Umbilical cord (tissue), 2 donors: ENCODE results near the gene ZNF217. TPM values are rescaled to one million over a fixed set of nuclear protein-coding genes. Genes with fewer than 3 reads are reported as not detected.
"Not testable (repeated sequence)": the region's sequence is repeated elsewhere in the genome, so short reads cannot be mapped to it uniquely, and the experiment has no call there.

ENCODE experiments used
- DNase-seq: peaks from one replicate; pipeline ENCODE4 v3.0.0-alpha.2; 2015; ENCODE audit warnings: low spot score
- total RNA-seq: library from RNA; depleted of rRNA; stranded (reverse); fragments of >200 nt; gene quantifications from one replicate; pipeline ENCODE4 v1.2.3, GENCODE V29; 2014; ENCODE audit warnings: low replicate concordance; ENCODE audit not compliant: insufficient read depth

The ZNF217 gene
- total RNA-seq, 1 donor from 2014 or later: 14.7 TPM

GRCh38 chr20:53534037-53534436 is 59.6 kb downstream of the ZNF217 start:
- DNase-seq: no peak

- DNase-seq: no peak
Measured at GRCh38 chr20:53533500-53533899, 60.1 kb downstream of the ZNF217 start.

DNA sequence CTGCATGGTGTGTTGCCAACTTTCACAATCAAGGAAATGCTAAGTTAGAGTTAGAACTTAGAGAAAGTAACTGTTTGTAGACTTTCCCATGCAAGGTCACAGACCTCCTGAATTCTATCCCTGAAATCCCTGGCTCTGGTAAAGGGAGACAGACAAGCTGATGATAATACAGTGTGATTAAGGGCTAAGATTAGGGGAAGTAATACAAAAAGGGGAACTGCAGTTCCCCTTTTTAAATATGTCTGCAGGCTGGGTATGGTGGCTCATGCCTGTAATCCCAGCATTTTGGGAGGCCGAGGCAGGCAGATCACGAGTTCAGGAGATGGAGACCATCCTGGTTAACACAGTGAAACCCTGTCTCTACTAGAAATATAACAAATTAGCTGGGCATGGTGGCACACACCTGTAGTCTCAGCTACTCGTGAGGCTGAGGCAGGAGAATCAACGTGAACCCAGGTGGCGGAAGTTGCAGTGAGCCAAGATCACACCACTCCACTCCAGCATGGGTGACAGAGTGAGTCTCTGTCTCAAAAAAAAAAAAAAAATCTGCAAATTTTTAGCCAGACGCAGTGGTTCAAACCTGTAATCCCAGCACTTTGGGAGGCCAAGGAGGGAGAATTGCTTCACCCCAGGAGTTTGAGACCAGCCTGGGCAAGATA is 60.9 kb downstream of the ZNF217 start:
- DNase-seq: peak; percentile 27

- no peak for DNase-seq
Measured at GRCh38 chr20:53530440-53530839, 63.2 kb downstream of the ZNF217 start.

GRCh38 chr20:53529658-53530057 is 64.0 kb downstream of the ZNF217 start:
- no peak for DNase-seq

GRCh38 chr20:53527196-53527595 is 66.4 kb downstream of the ZNF217 start:
- no peak for DNase-seq

DNA sequence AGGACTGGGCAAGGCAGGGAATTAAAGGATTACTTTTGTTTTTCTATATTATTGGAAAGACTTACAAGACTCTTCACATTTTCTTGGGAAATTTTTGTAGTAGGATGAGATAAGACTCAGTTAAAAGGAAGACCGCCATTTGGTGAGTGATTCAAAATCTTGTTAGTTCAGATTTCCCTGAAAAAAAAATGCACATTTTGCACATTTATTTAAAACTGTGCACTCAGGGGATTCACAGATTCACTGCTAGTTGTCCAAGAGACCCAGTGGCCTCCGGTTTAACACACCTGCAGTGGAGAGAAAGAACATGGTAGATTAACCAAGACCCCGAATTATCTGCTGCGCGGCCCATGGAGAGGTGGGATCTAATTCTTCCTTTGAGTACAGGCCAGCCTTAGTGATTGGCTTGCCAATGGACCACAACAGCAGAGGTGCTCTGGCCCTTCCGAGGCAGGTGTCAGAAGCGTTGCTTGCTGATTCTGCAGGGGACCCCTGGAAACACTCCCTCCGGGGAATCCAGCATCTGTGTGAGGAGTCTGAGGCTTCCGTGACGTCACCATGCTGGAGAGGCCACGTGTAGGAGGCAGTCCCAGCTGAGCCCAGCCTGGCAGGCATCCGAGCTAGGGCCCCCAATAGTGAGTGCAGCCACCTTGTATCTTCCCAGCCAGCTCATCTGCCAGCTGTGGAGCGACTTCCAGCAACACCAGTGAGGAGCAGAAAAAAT is 68.9 kb downstream of the ZNF217 start:
- DNase-seq: no peak

- not testable (repeated sequence) for DNase-seq
Measured at GRCh38 chr20:53523615-53524014, 70.0 kb downstream of the ZNF217 start.

DNA sequence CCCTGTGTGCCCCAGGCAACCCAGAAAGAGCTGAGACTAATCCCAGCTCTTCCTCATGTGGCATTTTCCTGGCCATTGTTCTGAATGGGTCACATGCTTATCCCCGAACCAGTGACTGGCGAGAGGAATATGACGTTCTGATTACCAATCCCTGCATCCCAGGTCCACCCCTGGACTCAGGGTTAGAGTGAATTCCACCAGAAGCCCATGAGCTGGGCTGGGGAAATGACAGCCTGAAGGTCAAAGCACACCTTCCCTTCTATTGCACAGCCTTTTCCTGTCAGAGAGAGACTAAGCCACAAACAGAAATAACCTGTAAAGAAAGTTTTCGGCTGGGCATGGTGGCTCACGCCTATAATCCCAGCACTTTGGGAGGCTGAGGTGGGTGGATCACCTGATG is 70.9 kb downstream of the ZNF217 start:
- no peak for DNase-seq

DNA sequence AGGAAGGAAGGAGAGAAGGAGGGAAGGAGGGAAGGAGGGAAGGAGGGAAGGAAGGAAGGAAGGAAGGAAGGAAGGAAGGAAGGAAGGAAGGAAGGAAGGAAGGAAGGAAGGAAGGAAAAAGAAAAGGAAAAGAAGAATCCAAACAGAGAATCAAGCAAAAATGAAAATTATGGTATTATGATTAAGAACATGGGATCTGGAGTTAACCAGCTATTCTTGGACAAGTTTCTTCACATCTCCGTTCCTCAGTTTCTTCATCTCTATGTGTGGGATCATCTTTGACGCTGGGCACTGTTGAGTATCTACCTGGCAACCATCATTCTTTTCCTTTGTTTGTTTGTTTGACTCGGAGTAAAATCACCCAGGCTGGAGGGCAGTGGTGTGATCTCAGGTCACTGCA is 71.6 kb downstream of the ZNF217 start:
- no peak for DNase-seq

GRCh38 chr20:53521421-53521820 is 72.2 kb downstream of the ZNF217 start:
- DNase-seq: not testable (repeated sequence)

DNA sequence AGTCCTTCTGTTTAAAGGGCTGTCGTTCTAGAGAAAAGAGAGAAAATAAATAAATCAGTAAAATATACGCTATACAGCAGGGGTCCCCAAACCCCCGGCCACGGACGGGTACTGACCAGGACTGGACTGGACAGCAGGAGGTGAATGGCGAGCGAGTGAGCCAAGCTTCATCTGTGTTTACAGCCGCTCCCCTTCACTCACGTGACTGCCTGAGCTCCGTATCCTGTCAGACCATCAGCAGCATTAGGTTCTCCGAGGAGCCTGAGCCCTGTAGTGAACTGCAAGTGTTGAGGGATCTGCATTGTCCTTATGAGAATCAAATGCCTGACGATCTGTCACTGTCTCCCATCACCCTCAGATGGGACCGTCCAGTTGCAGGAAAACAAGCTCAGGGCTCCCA is 76.5 kb downstream of the ZNF217 start:
- DNase-seq: no peak
